SK-N-SH treated with all-trans-retinoic acid at 6 μM for 48 hours (cell line): ENCODE results near the gene FOXP4.

Experiments used
- ATAC-seq: fragments of 200-7000 bp; cut with Tn5 transposase; 3 replicates; pipeline ENCODE4 v1.9.1; 2020; ENCODE audit warnings: mild to moderate bottlenecking, moderate library complexity
- ARNTL ChIP-seq: fragments of 450-650 bp; formaldehyde crosslinking; IDR thresholded peaks from 2 replicates; pipeline ENCODE4 v1.5.0; 2020; ENCODE audit warnings: low read depth, mild to moderate bottlenecking, moderate library complexity, borderline replicate concordance
- BACH2 ChIP-seq: fragments of 250-450 bp; sonication (Bioruptor Pico); IDR thresholded peaks from 2 replicates; pipeline ENCODE4 v1.9.0; 2021; ENCODE audit warnings: mild to moderate bottlenecking, borderline replicate concordance
- CSDC2 ChIP-seq: fragments of 250-450 bp; sonication (Bioruptor Pico); IDR thresholded peaks from 2 replicates; pipeline ENCODE4 v1.5.0; 2020; ENCODE audit warnings: mild to moderate bottlenecking, moderate library complexity
- ESRRG ChIP-seq: fragments of 250-450 bp; sonication (Bioruptor Pico); IDR thresholded peaks from 2 replicates; pipeline ENCODE4 v1.6.1; 2021; ENCODE audit warnings: mild to moderate bottlenecking
- GLIS3 ChIP-seq: fragments of 250-450 bp; sonication (Bioruptor Pico); IDR thresholded peaks from 2 replicates; pipeline ENCODE4 v1.5.0; 2020; ENCODE audit warnings: mild to moderate bottlenecking, moderate library complexity
- ISL1 ChIP-seq: fragments of 250-450 bp; sonication (Bioruptor Pico); IDR thresholded peaks from 2 replicates; pipeline ENCODE4 v2.1.2; 2022; ENCODE audit warnings: mild to moderate bottlenecking, moderate library complexity
- OSR1 ChIP-seq: fragments of 250-450 bp; sonication (Bioruptor Pico); IDR thresholded peaks from 2 replicates; pipeline ENCODE4 v1.8.0; 2022; ENCODE audit warnings: moderate library complexity, mild to moderate bottlenecking, inconsistent platforms
- PPARA ChIP-seq: fragments of 250-450 bp; sonication (Bioruptor Pico); IDR thresholded peaks from 2 replicates; pipeline ENCODE4 v1.5.0; 2020; ENCODE audit warnings: mild to moderate bottlenecking, borderline replicate concordance
- RARB ChIP-seq: fragments of 250-450 bp; sonication (Bioruptor Pico); IDR thresholded peaks from 2 replicates; pipeline ENCODE4 v1.8.0; 2021; ENCODE audit warnings: mild to moderate bottlenecking, moderate library complexity
- SNAI2 ChIP-seq: fragments of 250-450 bp; sonication (Bioruptor Pico); IDR thresholded peaks from 2 replicates; pipeline ENCODE4 v1.5.0; 2020; ENCODE audit warnings: mild to moderate bottlenecking, moderate library complexity
- TCF4 ChIP-seq: fragments of 250-450 bp; sonication (Bioruptor Pico); IDR thresholded peaks from 2 replicates; pipeline ENCODE4 v1.8.0; 2021; ENCODE audit warnings: mild to moderate bottlenecking, moderate library complexity, borderline replicate concordance
- TOX ChIP-seq: fragments of 250-450 bp; sonication (Bioruptor Pico); IDR thresholded peaks from 2 replicates; pipeline ENCODE4 v1.8.0; 2021; ENCODE audit warnings: mild to moderate bottlenecking, moderate library complexity, borderline replicate concordance
- ZC3H10 ChIP-seq: fragments of 250-450 bp; sonication (Bioruptor Pico); IDR thresholded peaks from 2 replicates; pipeline ENCODE4 v1.5.1; 2021; ENCODE audit warnings: mild to moderate bottlenecking, moderate library complexity
- ZFP3 ChIP-seq: fragments of 250-450 bp; sonication (Bioruptor Pico); IDR thresholded peaks from 2 replicates; pipeline ENCODE4 v1.5.0; 2020; ENCODE audit warnings: mild to moderate bottlenecking, moderate library complexity
- ZFP30 ChIP-seq: fragments of 450-650 bp; formaldehyde crosslinking; IDR thresholded peaks from 2 replicates; pipeline ENCODE4 v1.5.0; 2022; ENCODE audit warnings: mild to moderate bottlenecking, moderate library complexity
- ZNF565 ChIP-seq: fragments of 450-650 bp; formaldehyde crosslinking; conservative IDR thresholded peaks from 2 replicates; pipeline ENCODE4 v1.5.0; 2020; ENCODE audit warnings: low read depth, mild to moderate bottlenecking, moderate library complexity
- ZNF70 ChIP-seq: fragments of 450-650 bp; formaldehyde crosslinking; IDR thresholded peaks from 2 replicates; pipeline ENCODE4 v1.5.0; 2020; ENCODE audit warnings: mild to moderate bottlenecking, moderate library complexity
- ZNF8 ChIP-seq: fragments of 450-650 bp; formaldehyde crosslinking; IDR thresholded peaks from 2 replicates; pipeline ENCODE4 v1.5.0; 2020; ENCODE audit warnings: mild to moderate bottlenecking, moderate library complexity
- TF ChIP-seq, protein P1 (sequence below): fragments of 250-450 bp; sonication (Bioruptor Pico); IDR thresholded peaks from 2 replicates; pipeline ENCODE4 v1.5.0; 2020; ENCODE audit warnings: mild to moderate bottlenecking, moderate library complexity
- TF ChIP-seq, protein P2 (sequence below): fragments of 250-450 bp; sonication (Bioruptor Pico); IDR thresholded peaks from 2 replicates; pipeline ENCODE4 v1.8.0; 2021; ENCODE audit warnings: low read depth, mild to moderate bottlenecking, moderate library complexity, borderline replicate concordance
- TF ChIP-seq, protein P3 (sequence below): fragments of 250-450 bp; sonication (Bioruptor Pico); IDR thresholded peaks from 2 replicates; pipeline ENCODE4 v1.8.0; 2020; ENCODE audit warnings: mild to moderate bottlenecking, moderate library complexity, borderline replicate concordance
- TF ChIP-seq, protein P4 (sequence below): fragments of 250-450 bp; sonication (Bioruptor Pico); IDR thresholded peaks from 2 replicates; pipeline ENCODE4 v1.5.1; 2020; ENCODE audit warnings: low read depth, mild to moderate bottlenecking, moderate library complexity

The FOXP4 gene

GRCh38 chr6:41515995-41516394, 30.2 kb upstream of the FOXP4 start:
- TF ChIP-seq SNAI2 (no peak), TCF4 (CRISPR knock-in tag) (no peak), ESRRG (no peak), ARNTL (CRISPR knock-in tag) (no peak), PPARA (CRISPR knock-in tag) (no peak), ZNF70 (no peak), ZFP3 (CRISPR knock-in tag) (no peak), RARB (CRISPR knock-in tag) (no peak), ZNF565 (CRISPR knock-in tag) (no peak), BACH2 (CRISPR knock-in tag) (no peak), OSR1 (no peak), GLIS3 (no peak), CSDC2 (CRISPR knock-in tag) (no peak), ISL1 (CRISPR knock-in tag) (no peak)
- TF ChIP-seq, protein P1, sequence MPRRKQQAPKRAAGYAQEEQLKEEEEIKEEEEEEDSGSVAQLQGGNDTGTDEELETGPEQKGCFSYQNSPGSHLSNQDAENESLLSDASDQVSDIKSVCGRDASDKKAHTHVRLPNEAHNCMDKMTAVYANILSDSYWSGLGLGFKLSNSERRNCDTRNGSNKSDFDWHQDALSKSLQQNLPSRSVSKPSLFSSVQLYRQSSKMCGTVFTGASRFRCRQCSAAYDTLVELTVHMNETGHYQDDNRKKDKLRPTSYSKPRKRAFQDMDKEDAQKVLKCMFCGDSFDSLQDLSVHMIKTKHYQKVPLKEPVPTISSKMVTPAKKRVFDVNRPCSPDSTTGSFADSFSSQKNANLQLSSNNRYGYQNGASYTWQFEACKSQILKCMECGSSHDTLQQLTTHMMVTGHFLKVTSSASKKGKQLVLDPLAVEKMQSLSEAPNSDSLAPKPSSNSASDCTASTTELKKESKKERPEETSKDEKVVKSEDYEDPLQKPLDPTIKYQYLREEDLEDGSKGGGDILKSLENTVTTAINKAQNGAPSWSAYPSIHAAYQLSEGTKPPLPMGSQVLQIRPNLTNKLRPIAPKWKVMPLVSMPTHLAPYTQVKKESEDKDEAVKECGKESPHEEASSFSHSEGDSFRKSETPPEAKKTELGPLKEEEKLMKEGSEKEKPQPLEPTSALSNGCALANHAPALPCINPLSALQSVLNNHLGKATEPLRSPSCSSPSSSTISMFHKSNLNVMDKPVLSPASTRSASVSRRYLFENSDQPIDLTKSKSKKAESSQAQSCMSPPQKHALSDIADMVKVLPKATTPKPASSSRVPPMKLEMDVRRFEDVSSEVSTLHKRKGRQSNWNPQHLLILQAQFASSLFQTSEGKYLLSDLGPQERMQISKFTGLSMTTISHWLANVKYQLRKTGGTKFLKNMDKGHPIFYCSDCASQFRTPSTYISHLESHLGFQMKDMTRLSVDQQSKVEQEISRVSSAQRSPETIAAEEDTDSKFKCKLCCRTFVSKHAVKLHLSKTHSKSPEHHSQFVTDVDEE (CRISPR knock-in tag), result no peak
- TF ChIP-seq, all 23 proteins: peak for 0
- no peak for ATAC-seq

DNA sequence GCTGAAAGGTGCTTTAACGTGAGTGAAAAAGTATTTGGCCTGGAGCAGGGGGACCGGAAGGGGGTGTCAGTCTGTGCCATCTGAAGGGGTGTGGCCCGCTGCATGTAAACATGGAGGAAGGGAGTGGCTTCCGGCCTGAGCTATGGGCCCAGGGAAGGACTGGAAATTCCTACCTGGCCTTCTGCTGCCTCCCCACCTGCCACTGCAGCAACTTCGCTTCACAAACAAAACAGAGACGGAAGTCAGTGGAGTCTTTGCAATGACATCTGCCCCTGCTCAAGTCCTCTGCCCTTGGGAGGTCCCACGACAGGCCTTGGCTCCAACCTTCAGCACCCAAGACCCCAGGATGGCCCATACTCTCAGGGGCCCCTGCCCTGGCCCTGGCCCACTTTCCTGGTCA, 28.1 kb upstream of the FOXP4 start:
- no peak for ATAC-seq
- TF ChIP-seq, protein P2, sequence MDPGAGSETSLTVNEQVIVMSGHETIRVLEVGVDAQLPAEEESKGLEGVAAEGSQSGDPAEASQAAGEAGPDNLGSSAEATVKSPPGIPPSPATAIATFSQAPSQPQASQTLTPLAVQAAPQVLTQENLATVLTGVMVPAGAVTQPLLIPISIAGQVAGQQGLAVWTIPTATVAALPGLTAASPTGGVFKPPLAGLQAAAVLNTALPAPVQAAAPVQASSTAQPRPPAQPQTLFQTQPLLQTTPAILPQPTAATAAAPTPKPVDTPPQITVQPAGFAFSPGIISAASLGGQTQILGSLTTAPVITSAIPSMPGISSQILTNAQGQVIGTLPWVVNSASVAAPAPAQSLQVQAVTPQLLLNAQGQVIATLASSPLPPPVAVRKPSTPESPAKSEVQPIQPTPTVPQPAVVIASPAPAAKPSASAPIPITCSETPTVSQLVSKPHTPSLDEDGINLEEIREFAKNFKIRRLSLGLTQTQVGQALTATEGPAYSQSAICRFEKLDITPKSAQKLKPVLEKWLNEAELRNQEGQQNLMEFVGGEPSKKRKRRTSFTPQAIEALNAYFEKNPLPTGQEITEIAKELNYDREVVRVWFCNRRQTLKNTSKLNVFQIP (CRISPR knock-in tag), result no peak
- TF ChIP-seq, protein P3, sequence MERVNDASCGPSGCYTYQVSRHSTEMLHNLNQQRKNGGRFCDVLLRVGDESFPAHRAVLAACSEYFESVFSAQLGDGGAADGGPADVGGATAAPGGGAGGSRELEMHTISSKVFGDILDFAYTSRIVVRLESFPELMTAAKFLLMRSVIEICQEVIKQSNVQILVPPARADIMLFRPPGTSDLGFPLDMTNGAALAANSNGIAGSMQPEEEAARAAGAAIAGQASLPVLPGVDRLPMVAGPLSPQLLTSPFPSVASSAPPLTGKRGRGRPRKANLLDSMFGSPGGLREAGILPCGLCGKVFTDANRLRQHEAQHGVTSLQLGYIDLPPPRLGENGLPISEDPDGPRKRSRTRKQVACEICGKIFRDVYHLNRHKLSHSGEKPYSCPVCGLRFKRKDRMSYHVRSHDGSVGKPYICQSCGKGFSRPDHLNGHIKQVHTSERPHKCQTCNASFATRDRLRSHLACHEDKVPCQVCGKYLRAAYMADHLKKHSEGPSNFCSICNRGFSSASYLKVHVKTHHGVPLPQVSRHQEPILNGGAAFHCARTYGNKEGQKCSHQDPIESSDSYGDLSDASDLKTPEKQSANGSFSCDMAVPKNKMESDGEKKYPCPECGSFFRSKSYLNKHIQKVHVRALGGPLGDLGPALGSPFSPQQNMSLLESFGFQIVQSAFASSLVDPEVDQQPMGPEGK (CRISPR knock-in tag), result no peak
- TF ChIP-seq OSR1, result no peak
- TF ChIP-seq CSDC2 (CRISPR knock-in tag), result no peak
- no peak for TF ChIP-seq ZNF8
- TF ChIP-seq, protein P1 (CRISPR knock-in tag), result no peak

DNA sequence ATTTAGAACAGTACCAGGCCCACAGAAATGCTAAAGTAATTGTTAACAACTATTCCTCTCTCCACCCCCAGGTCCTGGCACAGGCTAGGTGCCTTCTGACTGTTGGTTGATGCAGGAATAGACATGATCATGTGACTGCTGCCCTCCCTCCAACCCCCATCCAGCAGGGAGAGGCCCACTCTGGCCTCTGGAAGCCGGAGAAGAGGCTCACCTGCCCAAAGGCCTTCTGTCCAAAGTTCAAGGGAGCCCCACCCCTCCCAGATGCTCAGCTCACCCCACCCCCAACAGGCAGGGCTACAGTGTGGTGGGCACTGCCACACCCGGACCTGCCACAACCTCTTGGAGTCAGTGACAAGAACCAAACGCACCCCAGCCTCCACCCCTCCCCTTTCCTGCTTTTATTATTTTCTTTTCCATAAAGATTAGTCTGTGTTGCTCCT, 26.9 kb upstream of the FOXP4 start:
- no peak for ATAC-seq
- TF ChIP-seq PPARA (CRISPR knock-in tag), result no peak
- no peak for TF ChIP-seq ZC3H10 (CRISPR knock-in tag)
- TF ChIP-seq ARNTL (CRISPR knock-in tag), result no peak
- TF ChIP-seq ZFP30 (CRISPR knock-in tag), result no peak
- no peak for TF ChIP-seq ZNF70
- no peak for TF ChIP-seq RARB (CRISPR knock-in tag)
- TF ChIP-seq, protein P4, sequence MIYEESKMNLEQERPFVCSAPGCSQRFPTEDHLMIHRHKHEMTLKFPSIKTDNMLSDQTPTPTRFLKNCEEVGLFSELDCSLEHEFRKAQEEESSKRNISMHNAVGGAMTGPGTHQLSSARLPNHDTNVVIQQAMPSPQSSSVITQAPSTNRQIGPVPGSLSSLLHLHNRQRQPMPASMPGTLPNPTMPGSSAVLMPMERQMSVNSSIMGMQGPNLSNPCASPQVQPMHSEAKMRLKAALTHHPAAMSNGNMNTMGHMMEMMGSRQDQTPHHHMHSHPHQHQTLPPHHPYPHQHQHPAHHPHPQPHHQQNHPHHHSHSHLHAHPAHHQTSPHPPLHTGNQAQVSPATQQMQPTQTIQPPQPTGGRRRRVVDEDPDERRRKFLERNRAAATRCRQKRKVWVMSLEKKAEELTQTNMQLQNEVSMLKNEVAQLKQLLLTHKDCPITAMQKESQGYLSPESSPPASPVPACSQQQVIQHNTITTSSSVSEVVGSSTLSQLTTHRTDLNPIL (CRISPR knock-in tag), result no peak
- TF ChIP-seq ZFP3 (CRISPR knock-in tag), result no peak
- TF ChIP-seq, protein P2 (CRISPR knock-in tag), result no peak
- TF ChIP-seq, protein P1 (CRISPR knock-in tag), result no peak
- no peak for TF ChIP-seq SNAI2
- TF ChIP-seq ESRRG, result no peak
- TF ChIP-seq TOX (CRISPR knock-in tag), result no peak
- no peak for TF ChIP-seq ZNF565 (CRISPR knock-in tag)
- no peak for TF ChIP-seq BACH2 (CRISPR knock-in tag)
- TF ChIP-seq CSDC2 (CRISPR knock-in tag), result no peak
